CD4-positive, alpha-beta T cell treated with Interleukin-6 for 4 hours (primary cell): ENCODE results near the gene HAND1.

Source experiments
- DNase-seq: peaks from one replicate; pipeline ENCODE4 v3.0.0-alpha.2; 2020; ENCODE audit warnings: mixed read lengths

Gene HAND1

DNA sequence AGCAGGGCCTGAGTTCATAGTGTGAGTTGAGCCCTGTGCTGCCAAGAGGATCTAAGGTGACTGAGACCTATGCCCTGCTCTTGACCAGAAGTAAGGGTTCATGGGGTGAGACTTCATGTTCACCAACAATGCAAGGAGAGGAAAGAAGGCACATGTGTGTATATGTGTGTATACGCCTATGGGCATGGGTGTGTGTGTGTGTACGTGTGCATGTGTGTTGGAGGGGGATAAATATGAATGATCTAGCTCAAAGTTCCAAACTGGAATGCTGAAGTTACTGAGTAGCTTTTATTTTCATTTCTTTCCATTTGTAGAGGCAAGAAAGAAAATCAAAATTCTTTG is 25.6 kb upstream of the HAND1 start:
- no peak for DNase-seq

DNA sequence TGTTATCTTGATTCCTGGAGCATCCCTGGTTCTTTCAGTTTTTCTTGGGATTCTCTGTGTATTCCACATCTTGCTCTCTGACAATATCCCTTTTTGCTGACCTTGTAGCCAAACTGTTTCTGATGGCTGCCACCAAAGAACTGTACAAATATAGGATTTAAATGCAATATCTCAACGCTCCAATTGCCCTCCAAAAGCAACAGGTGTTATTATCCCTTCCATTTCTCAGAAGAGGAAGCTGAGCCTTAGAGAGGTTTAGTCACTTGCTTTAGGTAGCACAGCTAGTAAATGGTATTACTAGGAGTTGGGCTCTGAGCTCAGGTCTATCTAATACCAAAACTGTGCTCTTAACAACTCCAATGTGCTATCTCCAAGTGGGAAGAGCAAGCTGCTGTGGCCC is 24.2 kb upstream of the HAND1 start:
- no peak for DNase-seq

DNA sequence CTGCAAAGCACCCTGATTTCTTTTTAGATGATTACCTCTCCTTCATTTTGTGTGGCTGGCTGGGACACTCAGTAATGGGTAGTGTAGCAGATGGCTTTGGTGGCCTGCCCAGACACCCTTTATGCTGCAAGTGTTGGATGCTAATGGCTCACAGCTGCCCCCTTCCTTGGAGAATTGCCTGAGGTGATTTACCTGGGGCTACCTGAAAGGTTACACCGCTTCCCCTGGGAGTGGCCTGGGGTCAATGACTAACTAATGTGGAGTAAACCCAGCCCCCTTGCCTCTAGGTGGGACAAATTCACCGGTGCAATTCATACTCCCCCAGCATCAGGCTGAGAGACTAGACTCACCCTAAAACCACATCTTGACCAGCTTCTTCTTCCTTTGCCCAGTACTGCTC is 23.5 kb upstream of the HAND1 start:
- no peak for DNase-seq

DNA sequence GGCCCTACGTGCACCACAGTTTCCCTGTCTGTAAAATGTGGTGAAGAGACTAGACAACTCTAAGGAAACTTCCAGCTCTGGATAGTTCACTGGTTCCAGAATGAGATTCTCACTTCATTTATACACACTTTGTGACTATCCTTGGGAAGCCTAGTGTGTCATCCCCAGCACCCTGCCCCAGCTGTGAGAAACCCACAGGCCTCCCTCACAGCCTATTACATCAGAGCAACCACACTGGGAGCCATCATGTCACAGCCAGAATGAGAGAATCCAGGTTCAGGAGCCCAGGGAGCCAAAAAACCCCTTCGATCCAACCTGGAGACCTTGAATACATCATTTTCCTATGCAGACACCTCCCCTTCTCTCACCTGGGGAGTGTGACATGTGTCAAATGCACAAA is 21.0 kb upstream of the HAND1 start:
- no peak for DNase-seq

DNA sequence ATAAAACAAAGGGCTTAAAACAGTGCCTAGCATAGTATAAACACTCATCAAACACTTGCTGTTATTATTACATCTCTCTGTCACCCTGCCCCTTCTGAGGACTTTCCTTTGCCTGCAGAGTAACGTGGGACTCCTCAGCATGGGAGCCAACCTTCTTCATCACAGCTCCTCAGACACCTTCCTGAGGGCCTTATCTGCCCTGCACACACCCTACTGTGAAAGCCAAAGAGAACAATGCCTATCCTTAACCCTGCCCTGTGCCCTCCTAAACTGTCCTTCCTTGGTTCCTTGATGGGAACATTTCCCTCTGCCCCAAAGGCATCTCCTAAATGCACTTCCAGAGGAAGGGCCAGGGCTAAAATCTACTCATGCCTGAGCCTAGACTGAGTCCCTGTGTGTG is 20.6 kb upstream of the HAND1 start:
- no peak for DNase-seq

DNA sequence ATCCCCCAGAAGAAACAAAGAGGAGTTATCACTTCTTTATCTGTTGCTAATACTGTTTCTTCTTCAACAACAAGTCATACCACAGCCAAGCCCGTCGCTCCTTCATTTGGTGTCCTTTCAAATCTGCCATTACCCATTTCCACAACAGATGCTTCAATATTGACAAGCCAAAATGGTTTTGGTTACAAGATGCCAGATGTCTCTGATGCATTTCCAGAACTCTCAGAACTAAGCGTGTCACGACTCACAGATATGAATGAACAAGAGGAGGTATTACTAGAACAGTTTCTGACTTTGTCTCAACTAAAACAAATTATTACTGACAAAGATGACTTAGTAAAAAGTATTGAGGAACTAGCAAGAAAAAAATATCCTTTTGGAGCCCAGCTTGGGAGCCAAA is 16.0 kb upstream of the HAND1 start:
- DNase-seq, result no peak

DNA sequence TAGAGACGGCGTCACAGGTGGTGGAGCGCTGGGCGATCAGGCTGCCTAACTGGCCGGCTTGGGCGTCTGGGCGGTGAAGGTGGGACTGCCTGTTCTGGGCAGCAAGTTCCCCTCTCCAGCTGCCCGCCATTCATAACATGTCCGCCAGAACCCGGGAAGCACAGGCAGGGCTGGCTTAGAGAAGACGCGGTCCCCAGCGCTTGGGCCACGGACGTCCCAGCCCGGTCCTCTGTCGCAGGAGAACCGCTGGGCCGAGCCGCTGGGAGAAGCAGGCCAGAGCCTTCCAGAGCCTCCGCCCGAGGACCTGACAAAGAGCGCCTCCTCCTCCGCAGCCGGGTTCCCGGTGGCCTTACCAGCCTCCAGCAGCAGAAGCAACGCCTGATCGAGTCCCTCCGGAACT is 15.2 kb upstream of the HAND1 start:
- DNase-seq, result no peak

DNA sequence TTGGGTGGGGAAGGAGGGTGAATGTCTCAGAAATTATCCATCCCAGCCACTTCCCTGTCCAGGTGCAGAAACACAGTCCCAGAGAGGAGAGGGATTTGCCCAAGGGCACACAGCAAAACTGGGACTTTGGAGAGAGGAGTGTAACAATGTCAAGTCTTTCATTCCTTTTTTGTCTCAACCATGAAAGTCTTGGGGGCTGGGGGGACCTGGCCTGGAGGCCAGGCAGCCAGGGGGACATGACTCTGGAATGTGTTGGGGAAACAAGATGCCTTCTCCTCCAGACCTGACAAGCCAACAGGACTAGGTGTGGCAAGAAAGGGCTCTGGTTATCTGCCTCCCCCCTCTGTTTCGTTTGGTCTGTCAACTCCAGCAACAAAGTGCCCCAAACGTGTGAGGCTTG is 13.9 kb upstream of the HAND1 start:
- no peak for DNase-seq

DNA sequence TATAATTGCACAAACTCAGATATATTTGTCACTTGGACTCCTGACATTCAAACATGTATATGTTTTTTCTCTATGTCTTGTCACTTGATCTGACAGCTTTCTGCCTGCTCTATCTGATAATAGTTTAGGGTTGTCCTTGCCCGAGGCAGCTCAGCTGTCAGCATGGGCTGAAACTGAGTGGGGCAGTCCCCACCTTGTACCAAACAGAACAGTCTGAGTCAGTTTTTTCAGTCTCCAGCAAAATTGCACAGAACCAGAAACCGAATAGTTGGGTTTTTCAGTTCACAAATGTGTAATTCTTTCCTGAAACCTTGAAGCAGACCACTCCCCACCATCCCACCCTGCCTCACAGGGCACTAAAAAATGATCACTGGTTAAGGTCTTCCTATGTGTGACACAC is 9.5 kb upstream of the HAND1 start:
- no peak for DNase-seq

DNA sequence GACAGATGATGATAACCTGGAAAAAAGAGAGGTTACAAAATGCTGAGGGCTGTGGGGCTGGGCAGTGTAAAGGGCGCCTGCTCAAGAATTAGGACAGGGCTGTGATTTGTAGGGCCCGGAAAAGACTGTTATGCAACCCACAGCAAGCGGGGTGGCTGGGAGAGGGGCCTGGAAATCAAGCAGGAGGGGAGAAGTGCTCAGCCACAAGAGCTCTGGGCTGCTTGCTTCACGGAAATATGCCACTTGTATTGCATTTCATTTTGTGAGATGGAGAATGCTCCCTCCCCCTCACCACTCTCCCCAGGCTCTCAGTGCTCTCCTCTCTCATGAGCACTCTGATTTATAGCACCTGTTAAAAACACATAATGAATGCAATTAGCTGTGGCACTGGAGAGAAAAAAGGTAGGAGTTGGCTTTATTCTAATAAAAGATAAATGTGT is 8.4 kb upstream of the HAND1 start:
- DNase-seq, result no peak

DNA sequence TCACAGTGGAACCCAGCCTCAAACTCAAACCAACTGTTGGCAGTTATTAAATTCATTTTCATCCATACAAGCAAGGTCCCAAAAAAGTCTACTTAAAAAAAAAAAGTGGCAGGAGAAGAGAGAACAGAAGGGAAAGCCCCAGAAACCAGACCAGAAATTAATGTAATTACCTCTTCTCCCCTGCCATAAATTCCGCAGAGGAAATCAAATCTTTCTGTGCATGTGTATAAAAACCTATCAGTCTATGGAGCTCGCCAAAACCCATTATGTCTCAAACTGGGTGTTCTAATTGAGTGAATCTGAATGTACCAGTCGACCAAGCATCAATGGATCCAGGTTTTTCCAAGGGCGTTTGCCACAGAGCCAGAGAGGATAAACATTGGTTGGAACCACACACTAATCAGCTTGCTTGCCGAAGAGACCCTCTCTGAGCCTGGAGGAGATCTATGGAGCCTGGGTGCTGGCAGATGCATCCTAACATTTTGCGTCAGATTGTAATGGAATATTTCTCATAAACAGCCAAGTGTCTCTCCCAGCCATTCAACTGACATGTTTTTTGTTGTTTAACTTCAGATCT is 7.9 kb upstream of the HAND1 start:
- no peak for DNase-seq

DNA sequence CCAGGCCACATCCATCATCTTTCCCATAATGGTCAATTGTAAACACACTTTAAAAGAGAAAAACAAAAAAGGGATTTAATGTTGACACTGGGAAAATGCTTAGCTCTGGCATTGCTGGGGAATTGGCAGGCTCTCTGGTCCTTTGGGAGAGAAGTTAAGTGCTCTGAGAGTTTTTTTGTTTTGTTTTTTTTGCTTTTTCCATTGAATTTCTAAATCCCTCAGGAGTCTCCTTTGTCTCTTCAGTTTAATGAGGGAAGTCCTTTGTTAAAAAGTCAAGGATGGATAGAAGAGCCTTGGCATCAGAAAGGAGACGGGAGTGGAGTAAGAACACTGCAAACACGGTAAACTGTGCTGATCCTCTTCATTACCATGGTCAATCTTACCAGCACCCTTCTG is 7.1 kb upstream of the HAND1 start:
- DNase-seq, result no peak

DNA sequence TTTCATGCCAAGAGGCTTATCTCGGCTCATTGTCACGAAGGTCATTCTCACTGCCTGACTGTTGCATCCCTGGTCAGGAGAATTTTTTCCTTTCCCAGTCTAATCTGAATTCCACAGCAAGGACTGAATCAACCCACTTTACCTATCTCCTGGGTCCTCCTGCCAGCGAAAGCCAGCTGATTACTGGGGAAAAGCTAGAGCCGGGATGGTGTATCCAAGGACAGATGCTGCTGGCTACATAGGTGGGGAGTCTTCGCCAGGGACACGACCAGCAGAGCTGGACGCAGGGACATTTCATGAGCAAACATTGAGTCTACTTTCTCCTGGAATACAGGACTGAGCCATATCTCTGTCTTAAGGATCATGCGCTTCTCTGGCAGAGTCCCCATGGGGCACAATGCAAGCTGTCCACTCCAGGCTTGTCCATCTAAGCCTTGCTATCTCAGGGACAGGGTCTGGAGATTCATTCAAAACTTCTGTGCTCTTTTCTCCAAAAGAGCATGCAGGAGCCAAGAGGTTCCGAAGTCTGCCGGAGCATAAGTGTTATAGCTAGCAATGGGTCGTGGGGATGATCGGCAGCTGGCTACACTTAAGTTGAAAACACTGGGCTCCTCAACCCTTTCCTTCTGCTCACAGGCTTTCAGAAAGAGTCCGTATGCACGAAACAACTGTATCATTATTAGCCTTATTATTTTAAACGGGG is 6.5 kb upstream of the HAND1 start:
- no peak for DNase-seq

DNA sequence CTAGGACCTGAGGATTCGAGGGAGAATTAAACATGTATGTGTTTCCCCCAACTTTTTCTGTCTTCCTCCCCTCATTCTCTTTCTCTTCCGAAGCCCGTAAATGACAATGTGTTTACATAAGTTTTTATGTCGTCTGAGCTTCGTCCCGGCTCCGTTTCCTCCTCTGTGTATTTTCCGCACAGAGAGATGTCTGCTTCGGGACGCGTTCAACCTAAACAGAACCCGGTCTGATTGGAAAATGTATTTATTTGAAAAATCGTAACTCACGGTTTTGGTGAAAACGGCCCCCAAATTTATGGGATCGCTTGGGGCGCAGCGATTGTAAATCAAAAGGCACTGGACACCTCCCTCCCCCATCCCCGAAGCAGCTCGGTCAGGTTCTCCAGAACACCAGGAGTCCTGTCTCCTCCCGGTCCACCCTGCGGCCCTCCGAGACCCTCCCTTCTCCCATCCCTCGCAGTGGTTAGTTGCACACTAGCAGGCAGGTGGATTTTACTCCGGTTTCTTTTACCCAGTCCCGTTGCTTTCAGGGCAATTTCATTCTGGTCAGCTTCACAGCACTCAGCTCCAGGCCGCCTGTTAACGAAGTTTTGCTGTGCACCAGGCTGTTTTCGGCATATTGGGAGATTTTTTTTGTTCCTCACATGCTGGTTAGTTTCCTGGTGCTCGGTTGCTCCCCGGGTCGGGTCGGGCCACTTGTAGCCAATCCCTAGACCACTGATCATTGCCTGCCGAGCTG is 5.8 kb upstream of the HAND1 start:
- DNase-seq, result no peak

DNA sequence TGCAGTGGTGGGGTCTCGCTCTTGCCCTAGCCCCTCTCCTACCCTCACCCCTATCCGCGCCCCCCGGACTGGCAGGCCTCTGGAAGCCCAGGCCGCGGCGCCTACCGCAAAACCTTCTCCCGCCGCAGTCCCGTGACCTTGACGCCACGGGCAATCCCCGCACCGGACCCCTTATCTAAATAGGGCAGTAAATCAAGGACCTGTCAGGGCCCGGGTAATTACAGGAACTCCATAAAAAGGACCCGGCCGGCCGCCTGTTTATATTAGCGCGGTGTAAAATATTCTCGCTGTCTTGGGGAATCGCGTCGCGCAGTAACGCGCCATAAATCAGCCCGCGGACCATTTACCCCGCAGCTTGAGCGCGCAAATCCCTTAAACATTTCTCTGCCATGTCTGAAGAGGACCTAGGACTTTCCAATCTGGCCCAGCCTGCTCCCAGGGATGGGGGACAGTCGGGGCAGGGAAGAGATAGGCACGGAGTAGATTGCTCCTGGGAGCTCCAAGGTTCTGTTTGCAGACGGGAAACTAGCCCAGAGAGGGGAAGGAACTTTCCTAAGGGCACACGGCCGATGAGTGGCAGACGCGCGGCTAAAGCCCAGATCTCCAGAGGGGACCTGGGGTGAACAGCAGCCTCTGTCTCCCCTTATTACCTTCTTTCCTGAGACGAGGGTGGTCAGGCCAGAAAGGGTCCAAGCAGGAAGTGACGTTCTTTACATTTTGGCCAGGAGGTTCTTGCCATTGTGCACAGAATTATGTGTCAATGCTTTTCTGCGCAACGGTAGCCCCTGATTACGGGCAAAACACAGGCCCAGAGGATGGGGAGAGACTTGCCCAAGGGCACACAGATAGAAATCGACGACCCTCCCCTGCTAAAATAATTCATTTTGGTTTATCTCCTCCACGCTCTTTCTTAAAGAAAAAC is 4.8 kb upstream of the HAND1 start:
- no peak for DNase-seq

DNA sequence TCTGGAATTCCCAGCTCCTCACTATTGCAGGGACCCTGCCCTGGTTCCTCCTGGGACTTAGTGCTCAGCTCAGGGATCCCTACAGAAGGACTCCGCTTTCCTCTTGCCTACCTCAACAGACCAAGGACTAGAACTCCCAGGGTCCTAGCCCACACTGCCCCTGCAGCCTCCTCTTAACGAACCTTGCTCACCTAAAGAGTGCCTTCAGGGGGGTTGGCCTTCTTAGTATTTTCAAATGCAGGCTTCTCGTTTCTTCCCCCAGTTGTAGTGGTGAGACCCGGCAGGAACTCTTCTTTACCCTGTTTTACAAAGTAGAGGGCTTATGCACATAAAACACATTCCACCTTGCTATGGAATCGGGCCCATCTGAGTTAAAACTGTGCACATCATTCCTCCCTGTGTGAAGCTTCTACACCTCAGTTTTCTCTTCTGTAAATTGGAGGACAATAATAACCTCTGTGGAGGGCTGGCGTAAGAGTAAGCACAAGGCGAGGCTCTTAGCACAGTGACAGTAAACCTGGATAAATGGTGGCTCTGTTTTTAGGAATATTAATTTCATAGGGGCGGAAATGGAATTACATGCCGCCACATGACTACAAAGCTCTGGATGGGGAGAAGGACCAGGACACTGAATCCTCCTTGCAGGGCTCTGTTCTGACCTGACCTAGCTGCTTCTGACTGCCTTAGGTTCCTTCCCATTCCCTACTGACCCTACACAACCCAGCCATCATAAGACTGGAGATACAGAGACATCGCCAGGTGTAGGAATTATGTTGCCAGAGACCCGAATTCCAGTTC is 3.8 kb upstream of the HAND1 start:
- DNase-seq, result no peak

DNA sequence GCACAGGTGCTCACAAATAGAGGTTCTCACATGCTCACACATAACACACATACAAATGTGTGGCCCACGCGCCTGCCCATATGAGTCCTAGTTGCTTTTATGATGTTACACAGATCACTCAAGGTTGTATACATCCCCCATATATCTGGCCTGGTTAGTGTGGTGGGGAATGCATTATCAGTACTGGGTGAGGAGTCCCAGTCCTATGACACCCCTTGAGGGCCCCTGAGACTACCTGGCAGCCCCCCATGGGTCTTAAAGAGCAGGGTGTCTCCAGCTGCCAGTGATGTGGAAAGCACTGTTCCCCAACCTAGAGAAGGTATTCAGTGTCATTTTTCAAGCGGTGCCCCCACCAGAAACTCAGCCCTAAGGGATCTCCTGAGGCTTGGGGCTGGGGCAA is 2.8 kb upstream of the HAND1 start:
- DNase-seq, result no peak

DNA sequence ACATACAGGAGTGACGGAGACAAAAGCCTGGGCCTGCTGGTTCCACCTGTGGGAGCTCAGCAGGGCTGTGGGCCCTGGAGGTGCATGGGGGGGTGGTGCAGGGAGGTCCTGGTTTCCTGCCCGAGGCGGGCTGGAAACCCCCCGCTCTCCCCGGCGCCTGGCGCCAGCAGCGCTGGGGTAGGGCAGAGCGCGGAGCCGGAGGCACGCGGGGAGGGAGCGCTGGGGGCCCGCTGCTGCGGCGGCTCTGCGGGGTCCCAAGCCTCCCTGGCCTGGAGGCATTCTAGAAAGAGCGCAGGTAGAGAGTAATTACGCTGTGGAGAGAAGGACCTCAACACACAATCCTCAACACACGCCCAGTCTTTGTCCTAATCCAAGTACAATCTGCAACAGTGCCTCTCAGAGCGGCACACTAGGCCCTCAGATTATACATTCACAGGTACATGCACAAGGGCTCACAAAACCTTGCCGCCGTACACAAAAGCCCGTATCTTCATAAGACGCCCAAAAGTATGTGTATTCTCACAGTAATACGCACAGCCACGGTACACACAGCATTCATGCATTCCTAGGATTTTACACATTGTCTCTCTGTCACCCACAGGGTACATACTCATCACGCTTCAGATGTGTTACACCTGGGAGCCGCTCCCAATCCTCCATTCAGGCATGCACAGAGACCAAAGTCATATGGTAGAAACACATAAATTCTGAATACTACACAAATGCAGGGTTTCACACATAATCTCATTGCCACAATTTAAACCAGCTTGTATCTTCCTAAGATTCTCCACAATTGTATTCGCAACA is 2.1 kb upstream of the HAND1 start:
- no peak for DNase-seq

DNA sequence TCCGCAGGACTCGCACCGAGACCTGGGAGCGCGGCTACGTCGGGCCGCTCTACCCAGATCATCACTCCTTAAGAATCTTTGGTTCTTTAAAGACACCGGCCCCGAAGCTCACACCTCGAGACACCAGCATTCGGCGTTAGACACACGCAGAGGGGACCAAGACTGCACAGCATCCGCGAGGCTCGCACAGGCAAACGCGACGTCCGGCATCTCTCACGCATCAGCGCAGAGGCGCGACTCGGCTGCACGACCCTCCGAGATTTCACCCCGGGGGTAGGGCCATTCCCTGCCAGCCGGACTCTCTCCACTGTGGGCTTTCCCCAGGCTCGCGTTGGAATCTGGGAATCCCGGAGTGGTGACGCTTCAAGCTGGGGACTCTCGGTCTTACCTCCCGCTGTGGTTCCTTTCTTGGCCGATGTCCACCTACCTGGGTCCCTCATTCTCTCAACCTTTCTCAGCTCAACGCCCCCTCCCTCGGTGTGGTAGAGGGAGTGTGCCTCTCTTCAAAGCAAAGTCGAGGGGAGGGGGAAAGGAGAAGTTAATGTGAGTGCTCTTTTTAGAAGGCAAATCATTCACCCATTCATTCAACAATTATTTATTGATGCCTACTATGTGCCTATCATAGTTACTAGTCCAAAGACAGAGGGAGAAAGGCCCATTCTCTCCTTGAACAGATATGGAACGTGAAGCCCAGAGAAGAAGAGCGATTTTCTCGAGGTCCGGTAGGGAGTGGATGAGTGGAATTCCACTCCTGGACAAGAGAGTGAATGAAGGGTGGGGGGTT is 1.3 kb upstream of the HAND1 start:
- DNase-seq, result no peak

DNA sequence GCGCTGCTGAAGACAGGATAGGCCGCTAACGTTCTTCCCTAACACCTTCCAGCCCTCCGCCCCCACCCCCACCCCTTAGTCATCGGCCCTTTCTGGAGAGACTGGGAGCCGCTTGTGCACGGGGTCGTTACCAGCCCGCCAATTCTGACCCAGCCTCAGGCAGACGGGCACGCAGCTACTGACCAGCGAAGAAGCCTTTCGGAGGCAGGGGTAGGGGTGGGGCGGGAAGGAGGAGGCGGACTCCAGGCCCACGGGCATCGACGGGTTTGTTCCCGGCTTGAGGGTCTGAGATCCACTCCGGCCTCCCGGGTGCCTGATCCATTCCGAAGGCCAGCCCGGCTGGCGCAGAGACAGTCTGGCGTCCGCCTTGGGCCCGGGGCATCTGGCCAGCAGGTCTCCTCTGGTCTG is 729 bp upstream of the HAND1 start:
- DNase-seq, result no peak
